Natural killer cell (primary cell): Measurements from ENCODE around the gene CLPSL2. TPM values are rescaled to one million over a fixed set of nuclear protein-coding genes. Genes with fewer than 3 reads are reported as not detected.

Experiments
- ATAC-seq, 3 donors: fragments of 150-1000 bp in 2 of 3; fragments of 200-7000 bp in 1 of 3; cut with Tn5 transposase; 1 replicate in 1 of 3; 2 replicates in 2 of 3; pipeline ENCODE4 v1.10.0; 2021; ENCODE audit warnings: mild to moderate bottlenecking in 2 of 3, moderate library complexity in 2 of 3
- DNase-seq, 2 donors: peaks; one replicate each; pipeline versions ENCODE4 v3.0.0 to v3.0.0-alpha.2; 2013 to 2021; ENCODE audit warnings: mixed read lengths in 1 of 2
- H3K27ac ChIP-seq: one replicate; pipeline ENCODE4 v1.5.1; 2013; ENCODE audit warnings: mild to moderate bottlenecking, low read length
- H3K27me3 ChIP-seq: one replicate; pipeline ENCODE4 v1.6.1; 2013; ENCODE audit warnings: low read length; ENCODE audit not compliant: control insufficient read depth, insufficient read depth
- H3K36me3 ChIP-seq: one replicate; pipeline ENCODE4 v1.6.1; 2013; ENCODE audit warnings: low read length; ENCODE audit not compliant: control insufficient read depth, insufficient read depth
- H3K4me1 ChIP-seq: one replicate; pipeline ENCODE4 v1.6.1; 2013; ENCODE audit warnings: low read length; ENCODE audit not compliant: control insufficient read depth, insufficient read depth
- H3K4me3 ChIP-seq: one replicate; pipeline ENCODE4 v1.5.1; 2013; ENCODE audit warnings: low read length
- H3K9me3 ChIP-seq: one replicate; pipeline ENCODE4 v1.6.1; 2013; ENCODE audit warnings: low read length; ENCODE audit not compliant: control insufficient read depth, insufficient read depth
- H3K27ac Mint-ChIP-seq, 2 donors: one replicate each; pipeline ENCODE4 v1.8.0; 2022; ENCODE audit warnings: mild to moderate bottlenecking in 2 of 2, mixed read lengths in 2 of 2, moderate library complexity in 1 of 2
- H3K27me3 Mint-ChIP-seq, 2 donors: one replicate each; pipeline ENCODE4 v1.8.0; 2022; ENCODE audit warnings: low read depth in 2 of 2, mixed read lengths in 2 of 2
- H3K36me3 Mint-ChIP-seq: one replicate; pipeline ENCODE4 v1.8.0; 2022; ENCODE audit warnings: mixed read lengths
- H3K4me1 Mint-ChIP-seq, 2 donors: one replicate each; pipeline ENCODE4 v1.8.0; 2022; ENCODE audit warnings: mixed read lengths in 2 of 2
- H3K4me3 Mint-ChIP-seq: one replicate; pipeline ENCODE4 v1.8.0; 2022; ENCODE audit warnings: mild to moderate bottlenecking, moderate library complexity, mixed read lengths
- H3K9me3 Mint-ChIP-seq, 2 donors: one replicate each; pipeline ENCODE4 v1.8.0; 2022; ENCODE audit warnings: mixed read lengths in 2 of 2
- WGBS: methylation state at CpG from one replicate; pipeline ENCODE4 v1.1.7; 2013; ENCODE audit warnings: missing lambda C conversion rate; ENCODE audit not compliant: insufficient coverage; 5-methylcytosine and 5-hydroxymethylcytosine counted together
- intact Hi-C: fragments of 100-400 bp; cut with micrococcal nuclease; formaldehyde crosslinking; loops from one replicate; pipeline ENCODE4 v1.14.2; 2022
- total RNA-seq, 4 donors: library from RNA; stranded (reverse); fragments of 120-200 nt in 1 of 4; gene quantifications; one replicate each; pipeline versions ENCODE4 v1.2.3 to v1.2.4, GENCODE V29; 2013 to 2022
- TF ChIP-seq, protein P1 (sequence below): fragments of 200-600 bp; IDR thresholded peaks from one replicate; pipeline ENCODE4 v1.8.0; 2022; ENCODE audit warnings: antibody characterized with exemption

The CLPSL2 gene
- total RNA-seq, 3 donors from 2014 or later (not counting 1 experiment from before 2014, with no cell fraction given) = not detected

DNA sequence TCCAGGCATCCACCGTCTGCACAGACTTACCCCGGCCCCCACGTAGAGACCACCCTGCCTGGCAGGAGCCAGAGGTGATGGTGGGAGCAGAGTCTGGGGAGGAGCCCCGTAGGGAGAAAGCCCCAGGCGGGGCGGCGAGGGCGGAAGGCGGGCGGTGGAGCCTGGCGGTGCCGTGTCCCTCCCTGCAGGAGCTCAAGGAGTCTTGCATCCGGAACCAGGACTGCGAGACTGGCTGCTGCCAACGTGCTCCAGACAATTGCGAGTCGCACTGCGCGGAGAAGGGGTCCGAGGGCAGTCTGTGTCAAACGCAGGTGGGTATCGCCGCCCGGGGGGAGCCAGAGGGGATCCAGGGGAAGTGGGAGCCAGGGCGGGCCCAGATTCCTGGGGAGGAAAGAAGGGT is 10.4 kb downstream of the CLPSL2 start:
- Histone ChIP-seq H3K27me3 (peaks cover 11% of the 10 kb centered on the region), H3K4me1 (no peaks in the 10 kb centered on the region), H3K36me3 (no peaks in the 10 kb centered on the region), H3K4me3 (no peak overlapping the region), H3K9me3 (no peaks in the 10 kb centered on the region), H3K27ac (no peak overlapping the region)
- intact Hi-C loops = loop anchor here (1.0 kb wide), 1 partner anchor 11 kb away; no protein-coding TSS in a partner anchor
- no peaks in the 10 kb centered on the region for H3K4me1 Mint-ChIP-seq
- no peak for DNase-seq
- H3K9me3 Mint-ChIP-seq = no peaks in the 10 kb centered on the region
- peaks cover 38 to 43% of the 10 kb centered on the region in 2 donors for H3K27me3 Mint-ChIP-seq
- H3K4me3 Mint-ChIP-seq = no peak overlapping the region
- no peak overlapping the region for H3K27ac Mint-ChIP-seq
- TF ChIP-seq, protein P1, sequence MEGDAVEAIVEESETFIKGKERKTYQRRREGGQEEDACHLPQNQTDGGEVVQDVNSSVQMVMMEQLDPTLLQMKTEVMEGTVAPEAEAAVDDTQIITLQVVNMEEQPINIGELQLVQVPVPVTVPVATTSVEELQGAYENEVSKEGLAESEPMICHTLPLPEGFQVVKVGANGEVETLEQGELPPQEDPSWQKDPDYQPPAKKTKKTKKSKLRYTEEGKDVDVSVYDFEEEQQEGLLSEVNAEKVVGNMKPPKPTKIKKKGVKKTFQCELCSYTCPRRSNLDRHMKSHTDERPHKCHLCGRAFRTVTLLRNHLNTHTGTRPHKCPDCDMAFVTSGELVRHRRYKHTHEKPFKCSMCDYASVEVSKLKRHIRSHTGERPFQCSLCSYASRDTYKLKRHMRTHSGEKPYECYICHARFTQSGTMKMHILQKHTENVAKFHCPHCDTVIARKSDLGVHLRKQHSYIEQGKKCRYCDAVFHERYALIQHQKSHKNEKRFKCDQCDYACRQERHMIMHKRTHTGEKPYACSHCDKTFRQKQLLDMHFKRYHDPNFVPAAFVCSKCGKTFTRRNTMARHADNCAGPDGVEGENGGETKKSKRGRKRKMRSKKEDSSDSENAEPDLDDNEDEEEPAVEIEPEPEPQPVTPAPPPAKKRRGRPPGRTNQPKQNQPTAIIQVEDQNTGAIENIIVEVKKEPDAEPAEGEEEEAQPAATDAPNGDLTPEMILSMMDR = no peak
- 57% methylated on average over 25 of the region's 25 CpGs for WGBS
- no peak for ATAC-seq
- H3K36me3 Mint-ChIP-seq = no peaks in the 10 kb centered on the region

DNA sequence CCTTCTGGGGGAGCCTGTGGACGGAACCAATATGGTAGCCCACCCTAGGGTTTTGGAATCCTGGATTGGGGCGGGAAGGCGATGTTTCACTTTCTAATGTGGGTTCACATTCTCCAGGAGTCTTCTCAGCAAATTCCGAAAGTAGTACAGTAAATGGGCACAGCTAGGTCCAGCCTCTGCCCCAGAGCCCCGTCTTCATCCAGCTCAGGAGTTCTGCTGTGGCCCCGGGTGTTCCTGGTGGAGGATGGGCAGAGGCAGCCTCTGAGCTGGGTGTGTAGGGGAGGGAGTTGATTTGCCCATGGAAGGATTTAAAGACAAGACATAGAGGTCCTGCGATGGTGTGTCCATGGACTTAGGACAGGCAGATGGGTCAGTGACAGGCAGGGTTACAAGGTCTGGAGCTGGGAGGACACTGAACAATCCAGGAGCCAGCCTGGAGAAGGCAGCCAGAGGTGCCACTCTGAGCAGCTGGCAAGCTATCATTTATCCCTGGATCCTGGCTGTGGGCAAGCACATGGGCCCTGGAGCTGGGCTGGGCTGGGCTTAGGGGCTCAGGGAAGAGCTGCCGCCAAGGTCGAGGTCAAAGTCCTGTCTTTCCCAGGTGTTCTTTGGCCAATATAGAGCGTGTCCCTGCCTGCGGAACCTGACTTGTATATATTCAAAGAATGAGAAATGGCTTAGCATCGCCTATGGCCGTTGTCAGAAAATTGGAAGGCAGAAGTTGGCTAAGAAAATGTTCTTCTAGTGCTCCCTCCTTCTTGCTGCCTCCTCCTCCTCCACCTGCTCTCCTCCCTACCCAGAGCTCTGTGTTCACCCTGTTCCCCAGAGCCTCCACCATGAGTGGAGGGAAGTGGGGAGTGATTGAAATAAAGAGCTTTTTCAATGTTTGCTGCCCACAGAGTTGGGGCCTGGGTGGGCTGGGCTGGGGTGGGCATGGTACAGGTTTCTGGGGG is 11.1 kb downstream of the CLPSL2 start:
- WGBS = 88% methylated on average over 13 of the region's 13 CpGs
- ATAC-seq = no peak
- Histone ChIP-seq H3K9me3 (no peaks in the 10 kb centered on the region), H3K27me3 (peaks cover 11% of the 10 kb centered on the region), H3K27ac (no peak overlapping the region), H3K36me3 (no peaks in the 10 kb centered on the region), H3K4me1 (no peaks in the 10 kb centered on the region), H3K4me3 (no peak overlapping the region)
- DNase-seq = no peak
- Mint-ChIP-seq H3K4me3 (no peak overlapping the region), H3K9me3 (no peaks in the 10 kb centered on the region), H3K36me3 (no peaks in the 10 kb centered on the region), H3K4me1 (no peaks in the 10 kb centered on the region), H3K27me3 (peaks cover 31 to 37% of the 10 kb centered on the region in 2 donors), H3K27ac (no peak overlapping the region)
- TF ChIP-seq, protein P1 = no peak
- intact Hi-C loops = loop anchor here (1.0 kb wide), 1 partner anchor 11 kb away; no protein-coding TSS in a partner anchor

DNA sequence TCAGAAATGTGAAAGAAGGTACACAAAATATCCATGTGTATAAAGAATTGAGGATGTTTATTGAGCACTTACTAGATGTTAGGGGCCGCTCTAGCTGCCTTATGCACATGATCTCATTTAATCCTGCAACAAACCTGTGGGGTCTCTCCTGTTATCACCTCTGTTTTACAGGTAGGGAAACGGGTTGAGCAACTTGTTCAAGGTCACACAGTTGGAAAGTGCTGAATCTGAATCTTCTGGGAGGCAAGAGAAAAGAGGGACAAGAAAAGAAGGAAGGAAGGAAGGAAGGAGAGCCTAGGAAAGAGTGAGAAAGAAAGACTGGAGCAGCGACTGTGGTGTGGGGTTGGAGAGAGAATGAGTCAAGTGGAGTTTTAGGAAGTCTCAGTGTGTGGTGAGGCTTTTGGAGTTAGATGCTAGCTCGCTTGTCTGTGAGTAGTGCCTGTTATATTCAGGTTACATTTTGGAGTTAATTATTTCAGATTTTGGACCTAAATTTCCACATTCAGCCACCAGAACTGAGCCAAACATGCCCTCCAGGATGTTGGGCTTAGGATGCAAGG is 12.1 kb downstream of the CLPSL2 start:
- WGBS = 62% methylated on average over 4 of the region's 4 CpGs
- H3K36me3 ChIP-seq = no peaks in the 10 kb centered on the region
- intact Hi-C loops = no loop called here
- H3K9me3 Mint-ChIP-seq = no peaks in the 10 kb centered on the region
- no peaks in the 10 kb centered on the region for H3K9me3 ChIP-seq
- ATAC-seq (no peak), DNase-seq (no peak)
- no peaks in the 10 kb centered on the region for H3K4me1 Mint-ChIP-seq
- H3K27ac Mint-ChIP-seq = no peak overlapping the region
- H3K4me1 ChIP-seq = no peaks in the 10 kb centered on the region
- H3K36me3 Mint-ChIP-seq = no peaks in the 10 kb centered on the region
- H3K27ac ChIP-seq = no peak overlapping the region
- peaks cover 11% of the 10 kb centered on the region for H3K27me3 ChIP-seq
- no peak overlapping the region for H3K4me3 Mint-ChIP-seq
- no peak overlapping the region for H3K4me3 ChIP-seq
- peaks cover 34 to 38% of the 10 kb centered on the region in 2 donors for H3K27me3 Mint-ChIP-seq
- TF ChIP-seq, protein P1 = no peak
